K562 (cell line): ENCODE data around the gene ELK4. TPM values are rescaled to one million over a fixed set of nuclear protein-coding genes. Genes with fewer than 3 reads are reported as not detected.

Source experiments
- ATAC-seq: fragments of 200-7000 bp; cut with Tn5 transposase; 3 replicates; pipeline ENCODE4 v1.9.1; 2020; ENCODE audit warnings: moderate library complexity
- BruUV-seq: library from RNA; stranded (reverse); fragments of 400-500 nt; replicated peaks from 2 replicates; lab custom pipeline; 2021; lab: Mats Ljungman, UMichigan
- CTCF ChIA-PET: fragments of 300-600 bp; formaldehyde crosslinking; extraction: SDS; loops from one replicate; lab custom pipeline; 2021; ENCODE audit warnings: low intra/inter-chr PET ratio; lab: Yijun Ruan, JAX
- POLR2A ChIA-PET: fragments of 300-600, 350-650 bp; sonication (Branson Sonifier 250); formaldehyde crosslinking; extraction: SDS; loops from one replicate; lab custom pipeline; 2021; ENCODE audit warnings: antibody characterized with exemption, inconsistent platforms; lab: Yijun Ruan, JAX
- DNase-seq, 4 experiments: peaks; one replicate each; pipeline versions ENCODE4 v3.0.0 to v3.0.0-alpha.2; 2011 to 2018; ENCODE audit warnings: low spot score in 3 of 4, mixed read lengths in 3 of 4; ENCODE audit errors: extremely low read depth in 1 of 4
- FAIRE-seq: peaks from 2 replicates; lab custom pipeline; 2011; peaks lifted over from hg19 to GRCh38; lab: Jason Lieb, UNC
- H2AFZ ChIP-seq: 2 replicates; pipeline ENCODE4 v1.6.0; 2011; ENCODE audit warnings: low read depth, low read length, control low read depth, inconsistent platforms
- H3K27ac ChIP-seq: fragments of 200-600 bp; 3 replicates; pipeline ENCODE4 v1.8.0; 2011; ENCODE audit warnings: low read depth, mild to moderate bottlenecking, control low read depth, inconsistent platforms, low read length, moderate library complexity, mixed read lengths; ENCODE audit errors: extremely low read depth
- H3K27me3 ChIP-seq, 2 experiments: fragments of 300-600 bp in 1 of 2; 2 replicates in 1 of 2; 3 replicates in 1 of 2; pipeline versions ENCODE4 v1.6.0 to v1.8.0; 2011; ENCODE audit warnings: inconsistent platforms in 2 of 2, low read length in 2 of 2, mild to moderate bottlenecking in 1 of 2, mixed read lengths in 1 of 2, moderate library complexity in 1 of 2; ENCODE audit not compliant: control insufficient read depth in 2 of 2, insufficient read depth in 2 of 2
- H3K36me3 ChIP-seq: fragments of 300-600 bp; 3 replicates; pipeline ENCODE4 v1.8.0; 2011; ENCODE audit warnings: mild to moderate bottlenecking, low read length, inconsistent platforms; ENCODE audit not compliant: control insufficient read depth, insufficient read depth
- H3K4me1 ChIP-seq, 2 experiments: fragments of 200-600 bp in 1 of 2; replicated peaks in 1 of 2; 2 replicates in 1 of 2; 3 replicates in 1 of 2; pipeline versions ENCODE4 v1.5.1 to v1.8.0; 2011; ENCODE audit warnings: inconsistent platforms in 2 of 2, low read length in 2 of 2, mild to moderate bottlenecking in 1 of 2, mixed read lengths in 1 of 2, moderate library complexity in 1 of 2; ENCODE audit not compliant: control insufficient read depth in 2 of 2, insufficient read depth in 2 of 2
- H3K4me2 ChIP-seq: 2 replicates; pipeline ENCODE4 v1.6.1; 2011; ENCODE audit warnings: low read length, control low read depth, inconsistent platforms, mixed read lengths; ENCODE audit not compliant: insufficient read depth
- H3K4me3 ChIP-seq: fragments of 200-600 bp; sonication (generic), shearing (Covaris generic); 2 replicates; pipeline ENCODE4 v1.5.1; 2016; ENCODE audit warnings: control low read depth, inconsistent platforms
- H3K79me2 ChIP-seq: fragments of 200-600 bp; 3 replicates; pipeline ENCODE4 v1.8.0; 2011; ENCODE audit warnings: low read length, inconsistent platforms; ENCODE audit not compliant: control insufficient read depth, insufficient read depth
- H3K9ac ChIP-seq, 2 experiments: 2 replicates each; pipeline versions ENCODE4 v1.6.0 to v1.6.1; 2011; ENCODE audit warnings: low read depth in 2 of 2, low read length in 2 of 2, control low read depth in 1 of 2, inconsistent platforms in 1 of 2, mild to moderate bottlenecking in 1 of 2, mixed read lengths in 1 of 2; ENCODE audit not compliant: insufficient read depth in 1 of 2
- H3K9me1 ChIP-seq: one replicate; pipeline ENCODE4 v1.6.0; 2011; ENCODE audit warnings: inconsistent platforms, mild to moderate bottlenecking, low read length, moderate library complexity; ENCODE audit not compliant: control insufficient read depth, insufficient read depth
- H3K9me3 ChIP-seq: replicated peaks from 2 replicates; pipeline ENCODE4 v1.5.1; 2011; ENCODE audit warnings: low read depth, low read length, inconsistent platforms; ENCODE audit not compliant: control insufficient read depth, insufficient read depth
- H4K20me1 ChIP-seq: replicated peaks from 2 replicates; pipeline ENCODE4 v1.6.1; 2011; ENCODE audit warnings: low read length, inconsistent platforms, mixed read lengths; ENCODE audit not compliant: control insufficient read depth, insufficient read depth
- E2F3 ChIP-seq: fragments of 250-450 bp; sonication (Bioruptor Pico); IDR thresholded peaks from 2 replicates; pipeline ENCODE4 v1.4.0; 2020; ENCODE audit warnings: mild to moderate bottlenecking
- ESRRB ChIP-seq: fragments of 250-450 bp; sonication (Bioruptor Pico); IDR thresholded peaks from 2 replicates; pipeline ENCODE4 v1.5.0; 2020; ENCODE audit warnings: mild to moderate bottlenecking, moderate library complexity, borderline replicate concordance
- FOSL1 ChIP-seq: fragments of 200-800 bp; sonication (Bioruptor generic); conservative IDR thresholded peaks from 2 replicates; pipeline ENCODE4 v1.6.1; 2016; ENCODE audit warnings: missing genetic modification characterization, missing compliant biosample characterization
- FOXM1 ChIP-seq, 2 experiments: fragments of 450-650 bp in 1 of 2; sonication (generic) in 1 of 2; formaldehyde crosslinking in 1 of 2; IDR thresholded peaks; 2 replicates each; pipeline versions ENCODE4 v1.6.1 to v1.9.0; 2017 to 2022; ENCODE audit warnings: low read depth in 2 of 2, mild to moderate bottlenecking in 2 of 2, missing genetic modification reagents in 1 of 2, moderate library complexity in 1 of 2
- HDGF ChIP-seq: fragments of 450-650 bp; IDR thresholded peaks from 2 replicates; pipeline ENCODE4 v1.6.1; 2016
- KAT2B ChIP-seq: IDR thresholded peaks from one replicate; pipeline ENCODE4 v1.6.1; 2012; ENCODE audit warnings: low read depth, mild to moderate bottlenecking, control low read depth, inconsistent platforms, low read length, moderate library complexity
- L3MBTL2 ChIP-seq: fragments of 450-650 bp; IDR thresholded peaks from 2 replicates; pipeline ENCODE4 v1.6.1; 2016; ENCODE audit warnings: mild to moderate bottlenecking, moderate library complexity
- NFE2 ChIP-seq: IDR thresholded peaks from 2 replicates; pipeline ENCODE4 v1.6.1; 2014; ENCODE audit warnings: antibody characterized with exemption, low read depth
- NR1H2 ChIP-seq: sonication (generic); formaldehyde crosslinking; IDR thresholded peaks from 2 replicates; pipeline ENCODE4 v1.4.0; 2020; ENCODE audit warnings: mild to moderate bottlenecking, missing genetic modification reagents
- PCBP1 ChIP-seq: fragments of 200-400 bp; formaldehyde crosslinking; IDR thresholded peaks from 2 replicates; pipeline ENCODE4 v1.6.1; 2018; ENCODE audit warnings: mild to moderate bottlenecking, low read depth, low read length; ENCODE audit not compliant: poor library complexity, severe bottlenecking
- RNF2 ChIP-seq: sonication (generic); IDR thresholded peaks from 2 replicates; pipeline ENCODE4 v1.6.1; 2016
- SAFB ChIP-seq: fragments of 200-400 bp; formaldehyde crosslinking; IDR thresholded peaks from 2 replicates; pipeline ENCODE4 v1.6.1; 2017; ENCODE audit warnings: low read depth, low read length, borderline replicate concordance
- SAP30 ChIP-seq: fragments of 200-600 bp; sonication (generic); IDR thresholded peaks from 2 replicates; pipeline ENCODE4 v1.6.1; 2012; ENCODE audit warnings: borderline replicate concordance, low read depth, mild to moderate bottlenecking, moderate library complexity, low read length, control low read depth, inconsistent platforms; ENCODE audit not compliant: insufficient read depth, poor library complexity, severe bottlenecking
- SIN3A ChIP-seq, 2 experiments: fragments of 150-350 bp in 1 of 2; IDR thresholded peaks; 2 replicates each; pipeline ENCODE4 v1.6.1; 2011 to 2016; ENCODE audit warnings: borderline replicate concordance in 2 of 2, low read depth in 2 of 2, low read length in 2 of 2, mild to moderate bottlenecking in 2 of 2, moderate library complexity in 2 of 2; ENCODE audit not compliant: control insufficient read depth in 1 of 2
- SRSF7 ChIP-seq: fragments of 200-400 bp; formaldehyde crosslinking; optimal IDR thresholded peaks from 2 replicates; pipeline ENCODE3; 2017; ENCODE audit warnings: mild to moderate bottlenecking, low read depth, low read length
- TARDBP ChIP-seq: fragments of 450-650 bp; IDR thresholded peaks from 2 replicates; pipeline ENCODE4 v1.6.1; 2016
- TEAD1 ChIP-seq, 2 experiments: fragments of 450-650 bp in 1 of 2; sonication (generic) in 1 of 2; formaldehyde crosslinking; IDR thresholded peaks; 2 replicates each; pipeline versions ENCODE4 v1.4.0 to v1.8.0; 2020 to 2022; ENCODE audit warnings: mild to moderate bottlenecking in 2 of 2, missing genetic modification reagents in 1 of 2
- ZNF696 ChIP-seq: fragments of 250-450 bp; sonication (Bioruptor Pico); conservative IDR thresholded peaks from 2 replicates; pipeline ENCODE4 v1.4.0; 2020; ENCODE audit warnings: mild to moderate bottlenecking, moderate library complexity
- ZNF699 ChIP-seq: fragments of 250-450 bp; sonication (Bioruptor Pico); IDR thresholded peaks from 2 replicates; pipeline ENCODE4 v1.8.0; 2021; ENCODE audit warnings: mild to moderate bottlenecking, moderate library complexity; ENCODE audit not compliant: insufficient replicate concordance
- ZNF75A ChIP-seq: fragments of 450-650 bp; formaldehyde crosslinking; IDR thresholded peaks from 2 replicates; pipeline ENCODE4 v1.4.0; 2020; ENCODE audit warnings: mild to moderate bottlenecking
- WGBS: fragments of 100-300 bp; shearing (Covaris generic); methylation state at CpG from one replicate; pipeline ENCODE4 v1.1.6; 2016; ENCODE audit warnings: low coverage, mixed read lengths; ENCODE audit not compliant: insufficient coverage; ENCODE audit errors: missing lambda C conversion rate; 5-methylcytosine and 5-hydroxymethylcytosine counted together
- in situ Hi-C: fragments of 300-500 bp; cut with MboI; formaldehyde crosslinking; loops from 4 replicates; pipeline ENCODE4 v1.15.0; 2018; ENCODE audit warnings: inconsistent platforms, mixed read lengths
- intact Hi-C: fragments of 100-400 bp; cut with micrococcal nuclease; formaldehyde crosslinking; loops from 2 replicates; pipeline ENCODE4 v1.14.2; 2022
- polyA plus RNA-seq, 8 experiments: library from polyadenylated mRNA; depleted of rRNA in 4 of 8; stranded (reverse) in 5 of 8; unstranded in 3 of 8; fragments of >200 nt; fragmentation: Nextera tagmentation in 2 of 8; fragmentation: Illumina TruSeq in 1 of 8; extraction: Ambion mirVana in 2 of 8; extraction: Trizol in 1 of 8; gene quantifications; 2 replicates each; pipeline versions ENCODE4 v1.2.1 to v1.2.3, GENCODE V29; 2011 to 2014; ENCODE audit warnings: inconsistent platforms in 1 of 8, missing spikeins in 1 of 8
- total RNA-seq, 7 experiments: library from RNA; depleted of rRNA in 6 of 7; stranded (reverse); fragments of >200 nt in 6 of 7; fragmentation: Illumina TruSeq in 2 of 7; extraction: Trizol in 2 of 7; gene quantifications; 2 replicates each; pipeline versions ENCODE4 v1.2.1 to v1.2.3, GENCODE V29; 2011 to 2021; ENCODE audit warnings: low replicate concordance in 1 of 7
- TF ChIP-seq, protein P1 (sequence below): fragments of 250-450 bp; sonication (Bioruptor Pico); IDR thresholded peaks from 2 replicates; pipeline ENCODE4 v1.8.0; 2021; ENCODE audit warnings: borderline replicate concordance, mild to moderate bottlenecking, moderate library complexity; ENCODE audit not compliant: poor library complexity, severe bottlenecking

The ELK4 gene
- total and polyA plus RNA-seq, 9 of the 15 experiments (the other 6 are each of a cell fraction or from before 2014, with no cell fraction given), result 2.0 to 21.7 (median 9.2) TPM

GRCh38 chr1:205680073-205680851, 48.5 kb upstream of the ELK4 start, which contains the start of gene SLC45A3:
Gene SLC45A3 (minus strand): TSS chr1:205680509. CDS start chr1:205664656, 15,853 bp downstream.
- under 1% methylated on average over 57 of the region's 86 CpGs for WGBS
- intact Hi-C loops, result no loop called here
- TF ChIP-seq SIN3A (IDR thresholded peaks at IDR 0.05; ENCODE audit: borderline replicate concordance in 2 of 2, control insufficient read depth in 1 of 2, low read depth in 2 of 2, low read length in 2 of 2) (peak in 1 of 2 experiments; percentile 59; a peak in 1 of 4 replicates), SRSF7 (no peak), HDGF (no peak), NFE2 (no peak), TEAD1 (CRISPR knock-in tag; IDR thresholded peaks at IDR 0.05) (0 out of 4 replicates have a peak, but pooled peaks of 1 of the 2 experiments have one; percentile 54), KAT2B (no peak), L3MBTL2 (peak; percentile 75), ESRRB (CRISPR knock-in tag) (no peak), ZNF699 (CRISPR knock-in tag) (no peak), NR1H2 (CRISPR knock-in tag) (0 out of 2 replicates have a peak, but pooled peaks have one; percentile 12), E2F3 (CRISPR knock-in tag) (no peak), FOSL1 (tag) (peak; percentile 79; the same call in 1 of the 2 replicates), ZNF696 (CRISPR knock-in tag) (no peak), SAFB (peak; percentile 93), RNF2 (no peak), ZNF75A (CRISPR knock-in tag) (no peak), PCBP1 (peak; percentile 37), FOXM1 (IDR thresholded peaks at IDR 0.05; ENCODE audit: low read depth) (no peak), FOXM1 (CRISPR knock-in tag; IDR thresholded peaks at IDR 0.05; ENCODE audit: low read depth) (0 out of 2 replicates have a peak, but pooled peaks have one; percentile 68), SAP30 (peak; percentile 73), TARDBP (0 out of 2 replicates have a peak, but pooled peaks have one; percentile 23)
- TF ChIP-seq, protein P1, sequence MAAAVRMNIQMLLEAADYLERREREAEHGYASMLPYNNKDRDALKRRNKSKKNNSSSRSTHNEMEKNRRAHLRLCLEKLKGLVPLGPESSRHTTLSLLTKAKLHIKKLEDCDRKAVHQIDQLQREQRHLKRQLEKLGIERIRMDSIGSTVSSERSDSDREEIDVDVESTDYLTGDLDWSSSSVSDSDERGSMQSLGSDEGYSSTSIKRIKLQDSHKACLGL (CRISPR knock-in tag), result no peak

More at GRCh38 chr1:205680073-205680851, 48.5 kb upstream of the ELK4 start, which contains the start of gene SLC45A3:
- in situ Hi-C loops, result no loop called here
- Histone ChIP-seq H3K27ac (peak within 1 kb of the TSS; percentile 79), H3K4me1 (peaks cover 32 to 37% of the 10 kb centered on the region in 2 experiments), H3K9me3 (no peaks in the 10 kb centered on the region), H4K20me1 (no peaks in the 10 kb centered on the region; the same call in 1 of the 2 replicates), H3K36me3 (no peaks in the 10 kb centered on the region), H3K4me2 (peak within 1 kb of the TSS; percentile 80), H2AFZ (peak within 1 kb of the TSS; percentile 82), H3K9ac (peak within 1 kb of the TSS; percentile 68 to 89), H3K79me2 (no peaks in the 10 kb centered on the region), H3K9me1 (no peaks in the 10 kb centered on the region), H3K27me3 (no peaks in the 10 kb centered on the region), H3K4me3 (peak within 1 kb of the TSS; percentile 53)
- POLR2A ChIA-PET, result interaction anchor here (0.7 to 1.6 kb wide), 9 partner anchors 9 to 58 kb away, joined by 3 to 7 read pairs (median 4); no protein-coding TSS in a partner anchor
- CTCF ChIA-PET, result interaction anchor here (0.7 kb wide), 1 partner anchor 382 kb away, joined by 4 read pairs; no protein-coding TSS in a partner anchor
- no peak for FAIRE-seq
- no TSS peak for BruUV-seq
- DNase-seq, result peak; percentile 64 to 92 (median 84)
- ATAC-seq, result peak; percentile 56
